GM23338 (cell line): ENCODE data around the gene VAMP8.

ENCODE experiments used
- CREB1 ChIP-seq: fragments of 250-450 bp; sonication (Bioruptor Pico); IDR thresholded peaks from 2 replicates; pipeline ENCODE4 v1.5.0; 2020; ENCODE audit warnings: low read depth, mild to moderate bottlenecking, moderate library complexity
- CTCF ChIP-seq, 2 experiments: fragments of 200-600 bp in 1 of 2; sonication (generic) in 1 of 2; conservative IDR thresholded peaks; 2 replicates each; pipeline versions ENCODE4 v1.5.1 to v1.6.1; 2016 to 2017; ENCODE audit warnings: antibody characterized with exemption in 2 of 2, low read depth in 2 of 2, mild to moderate bottlenecking in 2 of 2, moderate library complexity in 1 of 2
- EZH2 ChIP-seq: fragments of 200-600 bp; sonication (generic); IDR thresholded peaks from one replicate; pipeline ENCODE4 v1.8.0; 2017; ENCODE audit warnings: antibody characterized with exemption, mild to moderate bottlenecking, low read depth; ENCODE audit not compliant: unreplicated experiment
- EZH2phosphoT487 ChIP-seq: fragments of 200-600 bp; sonication (generic); IDR thresholded peaks from one replicate; pipeline ENCODE4 v1.8.1; 2018; ENCODE audit warnings: antibody characterized with exemption; ENCODE audit not compliant: unreplicated experiment
- JUNB ChIP-seq: IDR thresholded peaks from one replicate; pipeline ENCODE4 v1.6.1; 2016; ENCODE audit warnings: antibody characterized with exemption; ENCODE audit not compliant: unreplicated experiment
- POLR2AphosphoS5 ChIP-seq: IDR thresholded peaks from 2 replicates; pipeline ENCODE4 v1.6.1; 2016; ENCODE audit warnings: antibody characterized with exemption, low read depth
- REST ChIP-seq: IDR thresholded peaks from one replicate; pipeline ENCODE4 v1.6.1; 2018; ENCODE audit warnings: antibody characterized with exemption; ENCODE audit not compliant: unreplicated experiment

- TF ChIP-seq CTCF (conservative IDR thresholded peaks at IDR 0.05; ENCODE audit: low read depth in 2 of 2) (no peak), EZH2 (no peak), EZH2phosphoT487 (no peak), JUNB (no peak), POLR2AphosphoS5 (no peak), REST (no peak), CREB1 (no peak)
Observed at GRCh38 chr2:85619617-85620016, 42.2 kb downstream of the VAMP8 start.
